ENCODE data around the gene TMPRSS9.

GRCh38 chr19:2455851-2456570 lies 95.9 kb downstream of the TMPRSS9 start:
- no peak for TF ChIP-seq CTCF (IDR thresholded peaks at IDR 0.05)
- no peak for TF ChIP-seq POLR2A (IDR thresholded peaks at IDR 0.05)

Measured in Peyer's patch (tissue), 4 donors.